HEK293 (cell line): Measurements from ENCODE around the gene ZFP36.
A peak's percentile ranks its signal among the peaks of the same experiment; 100 is the strongest.

Source experiments
- FEZF1 ChIP-seq: fragments of 450-650 bp; formaldehyde crosslinking; IDR thresholded peaks from 2 replicates; pipeline ENCODE4 v1.5.1; 2016; ENCODE audit warnings: missing biosample characterization, missing genetic modification characterization
- GLIS2 ChIP-seq: fragments of 450-650 bp; formaldehyde crosslinking; IDR thresholded peaks from 2 replicates; pipeline ENCODE4 v1.5.1; 2016; ENCODE audit warnings: missing biosample characterization, missing genetic modification characterization
- HIC1 ChIP-seq: fragments of 450-650 bp; formaldehyde crosslinking; IDR thresholded peaks from 2 replicates; pipeline ENCODE4 v1.5.1; 2016; ENCODE audit warnings: missing biosample characterization, missing genetic modification characterization
- HOXD13 ChIP-seq: sonication (generic); formaldehyde crosslinking; IDR thresholded peaks from 2 replicates; pipeline ENCODE4 v1.8.0; 2022; ENCODE audit warnings: missing genetic modification reagents, borderline replicate concordance
- IKZF3 ChIP-seq: fragments of 450-650 bp; IDR thresholded peaks from 2 replicates; pipeline ENCODE4 v1.5.0; 2018; ENCODE audit warnings: missing biosample characterization, mild to moderate bottlenecking, missing genetic modification characterization, moderate library complexity
- PRDM10 ChIP-seq: fragments of 450-650 bp; formaldehyde crosslinking; IDR thresholded peaks from 2 replicates; pipeline ENCODE4 v1.5.1; 2016; ENCODE audit warnings: missing biosample characterization, missing genetic modification characterization
- SCRT2 ChIP-seq: fragments of 450-650 bp; formaldehyde crosslinking; IDR thresholded peaks from 2 replicates; pipeline ENCODE4 v1.5.1; 2016; ENCODE audit warnings: missing biosample characterization, missing genetic modification characterization
- SP7 ChIP-seq: fragments of 450-650 bp; formaldehyde crosslinking; IDR thresholded peaks from 2 replicates; pipeline ENCODE4 v1.5.1; 2016; ENCODE audit warnings: missing biosample characterization, missing genetic modification characterization
- ZBTB17 ChIP-seq: fragments of 450-650 bp; formaldehyde crosslinking; IDR thresholded peaks from 2 replicates; pipeline ENCODE4 v1.5.1; 2016; ENCODE audit warnings: missing biosample characterization, missing genetic modification characterization
- ZBTB21 ChIP-seq: fragments of 450-650 bp; formaldehyde crosslinking; IDR thresholded peaks from 2 replicates; pipeline ENCODE4 v1.5.1; 2017; ENCODE audit warnings: missing biosample characterization, missing genetic modification characterization
- ZBTB48 ChIP-seq: fragments of 450-650 bp; formaldehyde crosslinking; IDR thresholded peaks from 2 replicates; pipeline ENCODE4 v1.5.1; 2016; ENCODE audit warnings: missing biosample characterization, missing genetic modification characterization
- ZBTB6 ChIP-seq: fragments of 450-650 bp; formaldehyde crosslinking; IDR thresholded peaks from 2 replicates; pipeline ENCODE4 v1.5.1; 2017; ENCODE audit warnings: missing biosample characterization, missing genetic modification characterization
- ZFHX2 ChIP-seq: fragments of 450-650 bp; formaldehyde crosslinking; conservative IDR thresholded peaks from 2 replicates; pipeline ENCODE4 v1.5.1; 2016; ENCODE audit warnings: missing biosample characterization, missing genetic modification characterization
- ZNF10 ChIP-seq: fragments of 450-650 bp; formaldehyde crosslinking; IDR thresholded peaks from 2 replicates; pipeline ENCODE4 v1.5.1; 2017; ENCODE audit warnings: missing biosample characterization, missing genetic modification characterization
- ZNF146 ChIP-seq: fragments of 450-650 bp; formaldehyde crosslinking; IDR thresholded peaks from 2 replicates; pipeline ENCODE4 v1.5.1; 2016; ENCODE audit warnings: missing biosample characterization, missing genetic modification characterization
- ZNF174 ChIP-seq: fragments of 450-650 bp; formaldehyde crosslinking; IDR thresholded peaks from 2 replicates; pipeline ENCODE4 v1.5.0; 2017; ENCODE audit warnings: missing biosample characterization, mild to moderate bottlenecking, missing genetic modification characterization
- ZNF324 ChIP-seq: fragments of 450-650 bp; formaldehyde crosslinking; IDR thresholded peaks from 2 replicates; pipeline ENCODE4 v1.5.1; 2016; ENCODE audit warnings: missing biosample characterization, missing genetic modification characterization
- ZNF426 ChIP-seq: fragments of 450-650 bp; formaldehyde crosslinking; IDR thresholded peaks from 2 replicates; pipeline ENCODE4 v1.5.1; 2017; ENCODE audit warnings: missing biosample characterization, missing genetic modification characterization, mild to moderate bottlenecking, inconsistent platforms, moderate library complexity
- ZNF510 ChIP-seq: fragments of 450-650 bp; formaldehyde crosslinking; IDR thresholded peaks from 2 replicates; pipeline ENCODE4 v1.5.1; 2018; ENCODE audit warnings: mild to moderate bottlenecking, missing genetic modification characterization, missing biosample characterization; ENCODE audit not compliant: insufficient replicate concordance
- ZNF521 ChIP-seq: fragments of 450-650 bp; formaldehyde crosslinking; IDR thresholded peaks from 2 replicates; pipeline ENCODE4 v1.5.1; 2017; ENCODE audit warnings: missing biosample characterization, mild to moderate bottlenecking, missing genetic modification characterization
- ZNF529 ChIP-seq: fragments of 450-650 bp; formaldehyde crosslinking; IDR thresholded peaks from 2 replicates; pipeline ENCODE4 v1.5.1; 2017; ENCODE audit warnings: missing genetic modification characterization, missing biosample characterization; ENCODE audit not compliant: insufficient replicate concordance
- ZNF639 ChIP-seq: fragments of 450-650 bp; formaldehyde crosslinking; IDR thresholded peaks from 2 replicates; pipeline ENCODE4 v1.5.1; 2016; ENCODE audit warnings: missing biosample characterization, missing genetic modification characterization
- ZNF664 ChIP-seq: fragments of 450-650 bp; formaldehyde crosslinking; IDR thresholded peaks from 2 replicates; pipeline ENCODE4 v1.5.1; 2016; ENCODE audit warnings: missing biosample characterization, missing genetic modification characterization
- ZNF837 ChIP-seq: fragments of 450-650 bp; formaldehyde crosslinking; IDR thresholded peaks from 2 replicates; pipeline ENCODE4 v1.5.1; 2016; ENCODE audit warnings: missing biosample characterization, missing genetic modification characterization
- ZNF843 ChIP-seq: fragments of 450-650 bp; formaldehyde crosslinking; IDR thresholded peaks from 2 replicates; pipeline ENCODE4 v1.5.1; 2016; ENCODE audit warnings: missing biosample characterization, missing genetic modification characterization
- TF ChIP-seq, protein P1 (sequence below): fragments of 450-650 bp; formaldehyde crosslinking; IDR thresholded peaks from 2 replicates; pipeline ENCODE4 v1.5.1; 2016; ENCODE audit warnings: missing biosample characterization, missing genetic modification characterization
- TF ChIP-seq, protein P2 (sequence below): fragments of 450-650 bp; formaldehyde crosslinking; IDR thresholded peaks from 2 replicates; pipeline ENCODE4 v1.5.1; 2016; ENCODE audit warnings: missing biosample characterization, missing genetic modification characterization

Gene ZFP36

GRCh38 chr19:39413272-39413910 lies 6.7 kb downstream of the ZFP36 start (continued):
- TF ChIP-seq ZFHX2 (tag by site-specific recombination) (peak; percentile 96), GLIS2 (peak; percentile 96), ZNF639 (tag by site-specific recombination) (no peak), ZNF174 (tag by site-specific recombination) (no peak), FEZF1 (tag by site-specific recombination) (no peak), HIC1 (tag by site-specific recombination) (peak; percentile 69; the same call in 1 of the 2 replicates), IKZF3 (peak; percentile 91), ZNF664 (tag by site-specific recombination) (no peak), ZNF521 (tag by site-specific recombination) (no peak), ZNF529 (no peak), ZNF10 (no peak), ZNF843 (tag by site-specific recombination) (0 out of 2 replicates have a peak, but pooled peaks have one; percentile 14), HOXD13 (CRISPR knock-in tag) (no peak), ZNF510 (no peak), ZBTB48 (tag by site-specific recombination) (peak; percentile 100), ZBTB21 (tag by site-specific recombination) (peak; percentile 19; the same call in 1 of the 2 replicates), ZBTB17 (tag by site-specific recombination) (no peak), ZNF324 (tag by site-specific recombination) (no peak), PRDM10 (tag by site-specific recombination) (no peak), ZBTB6 (tag by site-specific recombination) (peak; percentile 54; the same call in 1 of the 2 replicates), ZNF146 (tag by site-specific recombination) (no peak), ZNF837 (tag by site-specific recombination) (no peak), SCRT2 (no peak), ZNF426 (no peak), SP7 (tag by site-specific recombination) (peak; percentile 39; the same call in 1 of the 2 replicates)
- TF ChIP-seq, protein P1, sequence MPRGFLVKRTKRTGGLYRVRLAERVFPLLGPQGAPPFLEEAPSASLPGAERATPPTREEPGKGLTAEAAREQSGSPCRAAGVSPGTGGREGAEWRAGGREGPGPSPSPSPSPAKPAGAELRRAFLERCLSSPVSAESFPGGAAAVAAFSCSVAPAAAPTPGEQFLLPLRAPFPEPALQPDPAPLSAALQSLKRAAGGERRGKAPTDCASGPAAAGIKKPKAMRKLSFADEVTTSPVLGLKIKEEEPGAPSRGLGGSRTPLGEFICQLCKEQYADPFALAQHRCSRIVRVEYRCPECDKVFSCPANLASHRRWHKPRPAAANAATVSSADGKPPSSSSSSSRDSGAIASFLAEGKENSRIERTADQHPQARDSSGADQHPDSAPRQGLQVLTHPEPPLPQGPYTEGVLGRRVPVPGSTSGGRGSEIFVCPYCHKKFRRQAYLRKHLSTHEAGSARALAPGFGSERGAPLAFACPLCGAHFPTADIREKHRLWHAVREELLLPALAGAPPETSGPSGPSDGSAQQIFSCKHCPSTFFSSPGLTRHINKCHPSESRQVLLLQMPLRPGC (tag by site-specific recombination) = no peak
- TF ChIP-seq, protein P2, sequence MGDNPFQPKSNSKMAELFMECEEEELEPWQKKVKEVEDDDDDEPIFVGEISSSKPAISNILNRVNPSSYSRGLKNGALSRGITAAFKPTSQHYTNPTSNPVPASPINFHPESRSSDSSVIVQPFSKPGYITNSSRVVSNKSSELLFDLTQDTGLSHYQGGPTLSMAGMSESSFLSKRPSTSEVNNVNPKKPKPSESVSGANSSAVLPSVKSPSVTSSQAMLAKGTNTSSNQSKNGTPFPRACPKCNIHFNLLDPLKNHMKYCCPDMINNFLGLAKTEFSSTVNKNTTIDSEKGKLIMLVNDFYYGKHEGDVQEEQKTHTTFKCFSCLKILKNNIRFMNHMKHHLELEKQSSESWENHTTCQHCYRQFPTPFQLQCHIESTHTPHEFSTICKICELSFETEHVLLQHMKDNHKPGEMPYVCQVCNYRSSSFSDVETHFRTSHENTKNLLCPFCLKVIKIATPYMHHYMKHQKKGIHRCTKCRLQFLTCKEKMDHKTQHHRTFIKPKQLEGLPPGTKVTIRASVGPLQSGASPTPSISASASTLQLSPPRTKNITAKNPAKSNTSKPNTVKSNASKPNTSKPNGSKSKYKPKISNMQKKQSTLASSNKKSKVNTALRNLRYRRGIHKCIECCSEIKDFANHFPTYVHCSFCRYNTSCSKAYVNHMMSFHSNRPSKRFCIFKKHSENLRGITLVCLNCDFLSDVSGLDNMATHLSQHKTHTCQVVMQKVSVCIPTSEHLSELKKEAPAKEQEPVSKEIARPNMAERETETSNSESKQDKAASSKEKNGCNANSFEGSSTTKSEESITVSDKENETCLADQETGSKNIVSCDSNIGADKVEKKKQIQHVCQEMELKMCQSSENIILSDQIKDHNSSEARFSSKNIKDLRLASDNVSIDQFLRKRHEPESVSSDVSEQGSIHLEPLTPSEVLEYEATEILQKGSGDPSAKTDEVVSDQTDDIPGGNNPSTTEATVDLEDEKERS (tag by site-specific recombination) = no peak
